Stimulated activated CD4-positive, alpha-beta T cell treated with anti-CD3 and anti-CD28 coated beads, Interleukin-1b, Interleukin-23, amount 100 ng/mL, for 1 hour (primary cell): ENCODE results near the gene FAM47E.
"Not testable (repeated sequence)": the region's sequence is repeated elsewhere in the genome, so short reads cannot be mapped to it uniquely, and the experiment has no call there.

Experiments used
- DNase-seq, 2 donors: peaks; one replicate each; pipeline ENCODE4 v3.0.0-alpha.2; 2020; ENCODE audit warnings: low read depth in 2 of 2

The FAM47E gene

DNA sequence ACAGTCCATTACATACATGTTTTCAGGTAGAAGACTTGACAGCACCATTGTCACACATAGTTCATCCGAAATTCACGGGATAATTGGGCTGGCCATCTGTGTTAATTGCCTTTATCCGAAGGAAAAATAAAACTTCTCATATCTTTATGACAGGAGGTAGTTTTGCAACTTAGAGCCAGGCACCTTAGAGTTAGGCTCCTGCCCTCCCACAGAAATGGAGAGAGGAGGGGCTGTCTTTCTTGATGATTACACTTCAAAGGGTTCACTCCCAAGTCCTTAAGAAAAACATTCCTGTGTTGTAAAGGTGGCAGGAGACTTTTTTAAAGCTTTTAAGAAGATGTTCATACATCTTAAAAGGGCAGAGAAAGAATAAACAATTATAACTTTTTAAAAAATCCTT, 27.4 kb upstream of the FAM47E start:
- no peak for DNase-seq

DNA sequence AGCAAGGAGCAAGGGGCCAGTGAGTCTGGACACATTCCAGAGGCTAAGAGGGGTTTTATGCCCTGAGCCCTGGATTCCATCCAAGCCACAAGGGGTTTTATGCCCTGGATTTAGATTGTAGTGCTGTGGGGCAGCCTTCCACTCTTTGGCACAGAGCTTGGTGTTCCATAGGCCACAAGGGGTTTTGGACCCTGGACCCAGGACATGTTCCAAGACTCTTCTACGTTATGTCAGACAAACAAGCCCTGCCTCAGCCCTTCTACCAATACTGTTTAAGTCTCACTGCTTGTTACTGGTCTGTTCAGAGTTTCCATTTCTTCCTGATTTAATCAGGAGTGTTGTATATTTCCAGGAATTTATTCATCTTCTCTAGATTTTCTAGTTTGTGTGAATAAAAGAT, 25.1 kb upstream of the FAM47E start:
- DNase-seq = no peak

DNA sequence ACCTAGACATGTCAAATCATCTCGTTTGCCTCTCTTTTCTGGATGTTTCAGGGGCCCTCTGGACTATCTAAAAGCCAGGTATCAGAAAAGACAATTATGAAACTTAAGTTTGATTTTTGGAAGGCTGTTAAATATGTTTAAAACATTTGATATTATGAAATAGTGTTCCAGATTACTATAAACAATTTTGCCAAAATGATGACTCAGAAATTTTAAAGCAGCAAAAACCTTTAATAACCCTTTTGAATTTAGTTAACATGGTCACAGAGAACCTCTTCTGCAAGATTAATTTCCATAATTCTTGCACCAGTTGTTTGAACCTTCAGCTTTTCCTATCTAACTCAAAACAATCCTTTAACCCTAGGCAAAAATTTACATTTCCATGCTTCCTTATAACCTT, 18.8 kb upstream of the FAM47E start:
- no peak for DNase-seq

DNA sequence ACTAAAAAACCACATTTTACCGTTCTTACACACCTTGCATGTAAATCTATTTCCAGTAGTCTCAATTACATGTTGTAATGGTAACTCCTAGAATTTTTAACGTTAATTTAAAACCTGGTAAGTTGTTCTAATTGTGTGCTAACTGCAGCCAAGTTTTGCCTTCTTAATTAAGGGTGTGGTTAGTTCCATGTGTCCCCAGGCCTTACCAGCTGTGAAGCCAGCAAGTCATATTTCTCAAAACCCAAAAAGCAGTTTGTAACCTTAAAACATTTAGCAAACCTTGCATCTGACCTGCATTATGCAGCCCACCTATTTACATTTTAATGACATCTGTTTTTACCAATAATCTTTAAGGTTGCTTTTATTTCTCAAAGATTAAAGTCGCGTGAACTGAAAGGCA, 18.4 kb upstream of the FAM47E start:
- DNase-seq = no peak

DNA sequence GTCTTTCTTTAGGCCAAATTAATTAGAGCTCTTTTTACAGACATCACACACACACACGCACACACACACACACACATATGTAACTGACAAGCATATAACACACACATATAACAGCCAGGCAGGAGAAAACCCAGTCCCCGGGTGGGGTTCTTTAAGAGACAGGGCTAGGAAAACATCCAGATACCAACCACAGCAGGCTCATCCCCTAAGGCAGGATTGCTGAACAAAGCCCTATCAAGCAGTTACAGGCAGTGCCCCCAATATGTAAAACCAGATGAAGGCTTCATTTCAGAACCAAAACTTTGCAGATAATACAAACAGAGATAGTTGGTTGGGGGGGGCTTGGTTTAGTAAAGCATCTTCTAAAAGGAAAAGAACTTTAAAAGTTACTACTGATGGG, 18.0 kb upstream of the FAM47E start:
- no peak for DNase-seq

DNA sequence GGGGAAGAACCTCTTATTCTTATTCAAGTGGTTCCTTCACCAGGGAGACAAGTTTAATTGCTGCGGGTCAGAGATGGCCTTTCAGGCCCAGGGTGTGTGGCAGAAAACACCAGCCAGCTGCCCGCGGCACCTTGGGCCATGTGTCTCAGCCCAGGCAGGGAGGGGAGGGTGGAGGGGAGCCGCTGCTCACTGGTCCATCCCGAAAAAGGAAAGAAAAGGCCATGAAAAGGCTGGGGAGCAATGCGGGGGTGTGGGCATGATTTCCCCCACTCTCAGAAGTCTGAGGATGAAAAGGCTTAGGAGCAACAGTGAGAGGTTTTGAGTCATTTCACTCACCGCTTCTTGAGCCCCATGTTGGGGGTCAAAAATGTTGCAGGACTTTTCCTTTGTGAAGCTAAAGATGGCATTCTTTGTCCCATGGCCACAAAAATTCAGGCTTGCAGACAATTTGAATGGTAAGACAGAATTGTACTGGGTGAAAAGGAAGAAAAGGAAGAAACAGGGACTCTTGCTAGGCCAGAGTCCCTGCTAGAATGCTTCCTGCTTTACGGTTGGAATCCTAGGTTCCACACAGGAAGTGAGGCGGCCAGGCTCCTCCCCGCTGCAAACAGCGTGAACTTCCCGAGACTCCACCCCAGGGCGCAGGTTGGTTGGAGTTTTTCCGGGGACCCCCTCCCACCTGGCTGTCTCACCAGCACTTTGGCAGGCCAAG, 17.4 kb upstream of the FAM47E start:
- DNase-seq = no peak

DNA sequence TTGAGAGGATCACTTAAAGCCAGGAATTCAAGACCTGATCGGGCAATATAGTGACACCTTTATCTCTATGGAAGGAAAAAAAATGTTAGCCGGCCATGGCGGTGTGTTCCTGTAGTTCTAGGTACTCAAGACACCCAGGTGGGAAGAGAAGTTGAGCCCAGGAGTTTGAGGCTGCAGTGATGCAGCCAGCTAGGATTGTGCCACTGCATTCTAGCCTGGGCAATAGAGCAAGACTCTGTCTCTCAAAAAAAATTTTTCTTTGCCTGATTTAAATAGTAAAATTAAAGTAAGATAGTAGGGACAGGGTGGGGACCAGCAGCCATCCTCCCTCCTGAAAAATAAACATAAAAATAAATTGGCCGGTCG, 16.9 kb upstream of the FAM47E start:
- DNase-seq = no peak

DNA sequence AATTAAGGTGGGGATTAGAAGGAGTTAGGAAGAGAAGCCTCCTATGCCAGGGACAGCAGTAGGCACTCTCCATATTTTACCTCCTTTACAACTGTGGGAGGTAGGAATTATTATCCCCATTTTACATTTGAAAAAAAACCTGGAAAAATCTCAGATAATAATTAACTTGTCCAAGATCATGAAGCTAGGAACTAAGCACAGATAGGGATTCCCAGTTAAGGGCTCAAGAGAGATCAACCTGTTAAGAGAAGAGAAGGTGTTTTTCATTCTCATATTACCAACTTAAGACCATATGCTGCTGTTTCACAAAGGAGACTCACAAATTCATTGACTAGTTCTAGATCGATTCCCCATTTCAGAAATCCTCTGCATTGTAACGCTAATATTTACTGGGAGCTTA, 16.1 kb upstream of the FAM47E start:
- no peak for DNase-seq

DNA sequence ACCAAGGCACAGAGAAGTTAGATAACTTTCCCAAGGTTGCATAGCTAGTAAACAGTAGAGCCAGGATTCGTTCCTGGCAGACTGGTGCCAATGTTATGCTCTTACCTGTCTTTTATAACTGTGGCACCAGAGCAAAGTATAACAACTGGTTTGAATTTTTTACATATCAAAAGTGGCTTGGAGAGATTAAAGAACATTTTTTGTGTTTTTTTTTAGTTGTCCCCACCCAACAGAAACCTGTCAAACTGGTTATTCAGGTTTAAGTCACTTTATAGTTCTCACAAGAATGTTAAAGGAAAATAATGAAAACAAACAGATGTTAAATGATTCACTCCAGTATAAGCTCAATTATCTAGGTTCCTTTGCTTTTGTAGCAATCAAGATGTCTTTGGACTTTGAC, 15.6 kb upstream of the FAM47E start:
- no peak for DNase-seq

DNA sequence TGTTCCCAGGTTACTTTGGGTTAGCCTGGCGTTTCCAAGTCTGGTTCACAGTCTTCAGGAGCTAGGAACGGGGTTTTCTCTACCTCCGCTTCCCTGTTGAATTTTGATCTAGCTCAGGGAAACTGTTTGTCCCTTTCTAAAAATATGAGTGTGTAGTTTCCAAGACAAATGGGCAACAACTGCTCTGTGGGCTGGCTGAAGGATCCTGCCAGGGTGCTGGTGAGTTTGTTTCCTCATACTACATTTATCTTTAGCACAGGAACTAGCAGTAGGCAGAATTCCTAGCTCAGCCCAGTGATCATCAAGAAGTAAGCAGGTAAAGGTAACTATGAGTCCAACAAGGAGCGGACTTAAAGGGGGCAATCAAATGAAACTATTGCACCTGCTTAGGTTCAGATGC, 13.3 kb upstream of the FAM47E start:
- DNase-seq = no peak

DNA sequence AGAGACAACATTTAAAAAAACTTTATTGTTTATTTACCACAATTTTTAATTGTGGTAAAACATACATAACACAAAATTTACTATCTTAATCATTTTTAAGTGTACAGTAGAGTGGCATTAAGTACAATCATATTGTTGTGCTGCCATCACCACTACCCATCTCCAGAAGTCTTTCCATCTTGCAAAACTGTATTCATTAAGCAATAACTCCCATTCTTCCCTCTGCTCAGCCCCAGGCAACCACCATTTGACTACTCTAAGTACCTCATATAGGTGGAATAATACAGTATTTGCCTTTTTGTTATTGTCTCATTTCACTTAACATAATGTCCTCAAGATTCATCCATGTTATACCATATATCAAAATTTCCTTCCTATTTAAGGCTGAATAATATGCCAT, 12.8 kb upstream of the FAM47E start:
- DNase-seq = no peak

DNA sequence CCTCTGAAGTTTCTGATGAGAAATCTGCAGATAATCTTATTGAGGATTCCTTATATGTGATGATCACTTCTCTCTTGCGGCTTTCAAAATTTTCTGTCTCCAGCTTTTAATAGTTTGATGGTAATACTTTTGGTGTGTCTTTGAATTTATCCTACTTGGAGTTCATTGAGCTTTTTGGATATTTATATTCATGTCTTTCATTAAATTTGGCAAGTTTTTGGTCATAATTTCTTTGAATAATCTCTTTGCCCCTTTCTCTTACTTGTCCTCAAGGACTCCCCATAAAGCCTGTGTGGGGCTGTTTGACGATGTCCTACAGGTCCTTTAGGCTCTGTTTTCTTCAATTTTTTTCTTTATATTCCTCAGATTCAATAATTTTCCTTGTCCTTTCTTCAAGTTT, 11.3 kb upstream of the FAM47E start:
- no peak for DNase-seq

DNA sequence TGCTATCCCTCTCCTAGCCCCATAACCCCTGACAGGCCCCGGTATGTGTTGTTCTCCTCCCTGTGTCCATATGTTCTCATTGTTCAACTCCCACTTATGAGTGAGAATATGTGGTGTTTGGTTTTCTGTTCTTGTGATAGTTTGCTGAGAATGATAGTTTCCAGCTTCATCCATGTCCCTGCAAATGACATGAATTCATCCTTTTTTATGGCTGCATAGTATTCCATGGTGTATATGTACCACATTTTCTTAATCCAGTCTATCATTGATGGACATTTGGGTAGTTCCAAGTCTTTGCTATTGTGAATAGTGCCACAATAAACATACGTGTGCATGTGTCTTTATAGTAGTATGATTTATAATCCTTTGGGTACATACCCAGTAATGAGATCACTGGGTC, 7.6 kb upstream of the FAM47E start:
- not testable (repeated sequence) for DNase-seq

DNA sequence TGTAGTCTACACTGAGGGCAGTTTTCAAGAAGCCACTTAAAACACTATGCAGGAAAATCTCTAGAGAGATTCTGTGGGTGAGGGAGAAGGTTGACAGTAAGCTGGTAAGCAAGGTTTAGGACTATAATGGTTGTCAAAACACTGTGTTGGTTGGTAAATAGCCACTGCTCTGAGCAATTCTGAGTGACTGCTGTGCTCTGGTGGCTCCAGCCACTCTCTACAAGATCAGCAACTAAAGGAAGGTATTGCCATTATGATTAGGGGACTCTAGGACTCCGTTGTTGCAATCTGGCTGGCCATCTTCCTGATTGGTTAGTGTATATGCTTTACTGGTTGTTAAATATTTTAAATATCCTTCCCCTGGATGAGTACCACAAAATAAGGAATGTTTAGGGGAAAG, 5.5 kb upstream of the FAM47E start:
- no peak for DNase-seq

DNA sequence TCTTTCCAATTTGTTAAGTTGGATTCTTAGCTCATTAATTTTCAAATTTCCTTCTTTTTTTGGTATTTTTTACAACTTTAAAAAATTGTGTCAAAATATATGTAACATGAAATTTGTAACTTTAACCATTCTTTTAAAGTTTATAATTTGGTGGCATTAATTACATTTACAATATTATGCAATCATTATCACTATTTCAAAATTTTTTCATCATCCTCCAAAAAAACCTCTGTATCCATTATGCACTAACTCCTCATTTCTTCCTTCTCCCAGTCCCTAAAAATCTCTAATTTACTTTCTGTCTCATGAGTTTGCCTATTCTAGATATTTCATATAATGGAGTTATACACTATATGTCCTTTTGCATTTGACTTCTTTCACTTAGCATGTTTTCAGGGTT, 4.7 kb upstream of the FAM47E start:
- DNase-seq = no peak

DNA sequence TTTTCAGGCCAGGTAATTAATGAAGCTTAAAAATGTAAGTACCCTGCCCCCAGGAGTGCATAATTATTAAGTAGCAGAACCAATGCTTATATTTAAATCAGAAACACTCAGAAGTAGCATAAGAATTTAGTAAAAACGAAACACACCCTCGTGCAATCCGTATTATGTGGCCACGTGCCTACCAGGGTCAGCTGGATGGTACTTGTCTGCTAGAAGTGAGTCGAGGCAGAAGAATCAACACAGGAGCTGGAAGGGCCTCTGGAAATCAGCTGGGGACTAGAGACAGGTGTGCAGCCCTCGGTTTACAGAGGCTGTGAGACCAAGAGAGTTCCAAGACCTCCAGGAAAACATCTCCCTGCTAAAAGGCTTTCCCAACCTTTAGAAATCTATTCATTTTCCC, 559 bp upstream of the FAM47E start:
- DNase-seq = no peak

DNA sequence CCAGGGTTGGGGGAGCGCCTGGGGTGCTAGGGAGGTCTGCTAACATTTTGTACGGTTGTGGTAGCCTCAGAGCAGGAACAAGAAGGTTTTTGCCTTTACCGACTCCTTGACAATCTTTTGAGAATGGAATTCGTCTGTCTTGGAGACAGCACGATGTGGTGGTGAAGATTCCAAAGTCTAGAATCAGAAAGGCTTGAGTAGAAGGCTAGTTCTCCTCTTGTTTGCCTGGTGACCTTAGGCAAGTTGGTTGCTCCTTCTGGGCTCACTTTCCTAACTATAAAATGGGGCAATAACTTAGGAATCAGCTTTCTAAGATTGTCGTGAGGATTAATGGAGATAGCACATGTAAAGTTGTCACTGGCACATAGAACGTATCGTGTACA, 741 bp downstream of the FAM47E start:
- DNase-seq = no peak

DNA sequence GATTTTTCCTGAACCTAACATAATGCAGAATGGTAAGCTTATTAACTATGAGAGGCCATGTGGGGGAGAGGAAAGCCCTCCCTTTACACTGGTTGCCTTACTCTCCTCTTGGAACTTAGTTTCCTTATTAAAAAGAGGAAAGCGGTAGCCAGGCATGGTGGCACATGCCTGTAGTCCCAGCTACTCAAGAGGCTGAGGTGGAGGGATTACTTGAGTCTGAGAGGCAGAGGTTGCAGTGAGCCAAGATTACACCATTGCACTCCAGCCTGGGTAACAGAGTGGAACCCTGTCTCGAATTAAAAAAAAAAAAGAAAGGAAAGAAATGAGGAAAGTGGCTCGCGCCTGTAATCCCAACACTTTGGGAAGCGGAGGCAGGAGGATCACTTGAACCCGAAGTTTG, 2.0 kb downstream of the FAM47E start:
- DNase-seq = no peak

DNA sequence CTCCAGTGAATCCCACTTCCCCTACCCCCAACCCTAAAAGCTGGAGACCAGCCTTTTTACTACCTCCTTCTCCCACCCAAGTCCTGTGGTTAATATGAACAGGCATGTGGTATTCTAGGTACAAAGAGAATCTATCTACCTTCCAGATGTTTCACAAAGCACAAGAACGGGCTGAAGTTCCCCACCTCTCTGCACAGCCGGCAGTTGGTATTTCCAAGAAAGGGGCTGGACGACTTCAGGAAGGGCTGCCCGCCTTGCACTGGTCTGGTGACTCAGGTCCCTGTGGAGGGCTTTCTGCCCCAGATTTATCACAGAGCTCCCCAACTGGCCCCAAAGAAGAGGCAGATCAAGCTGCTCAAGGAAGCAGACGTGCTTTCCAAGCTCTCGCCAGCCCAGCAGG, 4.5 kb downstream of the FAM47E start:
- no peak for DNase-seq

DNA sequence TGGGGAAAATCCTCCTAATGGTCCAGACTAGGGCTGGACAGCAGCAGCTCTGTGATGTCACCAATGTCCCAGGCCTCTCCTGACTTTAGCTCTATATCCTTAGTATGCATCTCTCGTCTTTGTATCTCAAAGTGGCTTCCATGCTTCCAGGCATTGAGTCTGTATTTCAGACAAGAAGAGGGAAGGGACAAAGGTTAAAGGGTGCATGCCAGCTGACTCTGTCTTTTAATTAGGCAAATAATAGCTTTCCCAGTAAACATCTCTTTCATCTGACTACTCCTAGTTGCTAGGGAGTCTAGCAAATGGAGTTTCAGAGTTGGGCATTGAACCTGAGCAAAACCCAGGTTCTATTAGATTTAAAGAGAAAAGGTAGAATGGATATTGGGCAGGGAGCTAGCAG, 5.4 kb downstream of the FAM47E start:
- no peak for DNase-seq

DNA sequence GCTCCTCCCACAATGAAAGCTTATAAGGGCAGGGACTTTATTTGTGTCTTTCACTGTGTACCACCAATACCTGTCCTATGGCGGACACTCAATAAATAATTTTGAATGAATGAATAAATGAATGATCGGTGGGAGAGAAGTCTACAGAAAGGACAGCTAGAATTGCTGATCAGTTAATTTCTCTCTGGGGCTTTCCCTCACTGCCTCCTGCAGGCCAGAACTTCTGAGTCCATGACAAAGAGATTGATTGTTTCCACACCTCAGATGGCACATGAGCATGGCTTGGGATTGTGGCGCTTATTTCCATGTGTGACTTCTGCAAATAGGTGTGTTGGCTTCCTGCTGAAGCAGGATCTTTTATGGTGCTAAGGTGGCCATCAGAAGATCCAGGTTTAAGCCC, 6.3 kb downstream of the FAM47E start:
- no peak for DNase-seq

DNA sequence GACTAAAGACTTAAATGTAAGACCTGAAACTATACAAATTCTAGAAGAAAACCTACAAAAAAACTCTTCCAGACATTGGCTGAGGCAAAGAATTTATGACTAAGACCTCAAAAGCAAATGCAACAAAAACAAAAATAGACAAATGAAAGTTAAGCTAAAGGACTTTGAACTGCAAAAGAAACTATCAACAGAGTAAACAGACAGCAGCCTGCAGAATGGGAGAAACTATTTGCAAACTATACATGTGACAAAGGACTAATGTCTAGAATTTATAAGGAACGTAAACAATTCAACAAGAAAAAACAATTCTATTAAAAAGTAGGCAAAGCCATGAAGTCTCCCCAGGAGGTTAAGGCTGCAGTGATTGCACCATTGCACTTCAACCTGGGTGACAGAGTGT, 9.1 kb downstream of the FAM47E start:
- DNase-seq = no peak

DNA sequence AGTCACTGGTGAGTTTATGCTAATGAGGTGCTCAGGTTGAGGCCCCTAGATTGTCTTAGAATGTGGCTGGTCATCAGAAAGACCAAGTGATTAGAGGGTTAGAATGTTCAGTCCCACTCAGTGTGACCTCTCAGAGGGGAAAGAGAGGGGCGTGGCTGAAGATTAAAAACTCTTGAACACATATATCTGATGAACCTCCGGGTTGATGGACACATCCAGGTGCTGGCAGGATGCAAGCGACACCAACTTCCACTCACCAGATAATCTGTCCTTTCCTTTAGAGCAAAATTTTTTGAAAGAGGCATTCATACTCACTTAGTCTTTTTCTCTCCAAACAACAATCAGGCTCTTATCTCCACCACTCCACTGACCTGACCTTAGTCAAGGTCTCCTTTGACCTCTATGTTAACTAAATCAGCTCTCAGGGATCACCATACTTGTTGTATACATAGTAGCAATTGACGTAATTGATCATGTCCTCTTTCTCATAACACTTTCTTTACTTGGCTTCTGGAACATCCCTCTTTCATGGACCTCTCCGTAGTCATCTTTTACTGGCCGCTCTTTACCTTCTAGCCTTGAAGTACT, 14.2 kb downstream of the FAM47E start:
- DNase-seq = no peak

DNA sequence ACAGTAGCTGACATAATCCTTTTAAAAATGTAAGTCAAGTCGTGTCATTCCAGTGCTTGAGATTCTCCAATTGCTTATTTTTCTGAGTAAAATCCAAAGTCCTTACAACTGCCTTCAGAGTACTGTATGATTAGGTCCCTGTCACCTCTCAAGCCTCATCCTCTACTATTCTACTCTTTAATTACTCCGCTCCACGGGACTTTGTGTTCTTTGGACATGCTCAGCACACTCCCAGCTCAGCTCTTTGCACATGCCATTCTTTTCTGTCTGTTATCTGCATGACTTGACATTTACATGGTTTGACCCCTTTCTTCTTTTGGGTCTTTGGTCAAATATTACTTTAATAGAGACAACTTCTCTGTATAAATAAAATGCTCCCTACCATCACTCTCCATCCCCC, 15.1 kb downstream of the FAM47E start:
- DNase-seq = no peak
